Measurements from ENCODE around the gene RBMY1D. TPM values are rescaled to one million over a fixed set of nuclear protein-coding genes. Genes with fewer than 3 reads are reported as not detected.

RBMY1D gene
- total RNA-seq, 1 donor from 2014 or later, result not detected

- Histone ChIP-seq H3K36me3 (ENCODE audit: insufficient read depth, low read length) (no peaks in the 10 kb centered on the region), H3K27me3 (ENCODE audit: insufficient read depth, low read length) (no peaks in the 10 kb centered on the region), H3K9ac (ENCODE audit: low read length) (no peak overlapping the region), H4K20me1 (ENCODE audit: insufficient read depth, low read length) (no peaks in the 10 kb centered on the region), H3K4me3 (ENCODE audit: insufficient read depth, low read depth, low read length) (no peak overlapping the region), H3K27ac (ENCODE audit: low read depth, low read length) (no peak overlapping the region), H3K4me1 (ENCODE audit: insufficient read depth, low read length) (no peaks in the 10 kb centered on the region), H3K4me2 (ENCODE audit: low read length) (no peak overlapping the region), H3K9me3 (ENCODE audit: insufficient read depth, low read depth, low read length) (no peaks in the 10 kb centered on the region), H2AFZ (ENCODE audit: low read depth, low read length) (no peak overlapping the region), H3K79me2 (ENCODE audit: insufficient read depth, low read length) (no peaks in the 10 kb centered on the region)
- DNase-seq (ENCODE audit: low read depth), result no peak
- H3K27ac Mint-ChIP-seq (ENCODE audit: unreplicated experiment), result no peak overlapping the region
- TF ChIP-seq CTCF (IDR thresholded peaks at IDR 0.05; ENCODE audit: insufficient read depth, low read depth, low read length) (no peak), EZH2 (IDR thresholded peaks at IDR 0.05; ENCODE audit: insufficient read depth, low read length) (no peak)
- no peaks in the 10 kb centered on the region for H3K27me3 Mint-ChIP-seq (ENCODE audit: low read depth, unreplicated experiment)
- no peak overlapping the region for H3K4me3 Mint-ChIP-seq (ENCODE audit: unreplicated experiment)
- no peaks in the 10 kb centered on the region for H3K36me3 Mint-ChIP-seq (ENCODE audit: low read depth, unreplicated experiment)
- H3K4me1 Mint-ChIP-seq (ENCODE audit: low read depth, unreplicated experiment), result no peaks in the 10 kb centered on the region
- H3K9me3 Mint-ChIP-seq (ENCODE audit: unreplicated experiment), result peaks cover 1% of the 10 kb centered on the region
- no peak for FAIRE-seq
Measured at GRCh38 chrY:21842090-21842489, 52.2 kb downstream of the RBMY1D start.

- no peaks in the 10 kb centered on the region for H3K9me3 ChIP-seq (ENCODE audit: insufficient read depth, low read depth, low read length)
- H3K4me3 Mint-ChIP-seq (ENCODE audit: unreplicated experiment), result no peak overlapping the region
- H3K4me1 Mint-ChIP-seq (ENCODE audit: low read depth, unreplicated experiment), result no peaks in the 10 kb centered on the region
Measured at GRCh38 chrY:21839489-21839888, 54.8 kb downstream of the RBMY1D start.

More at GRCh38 chrY:21839489-21839888, 54.8 kb downstream of the RBMY1D start:
- H3K36me3 ChIP-seq (ENCODE audit: insufficient read depth, low read length), result no peaks in the 10 kb centered on the region
- no peak overlapping the region for H3K27ac ChIP-seq (ENCODE audit: low read depth, low read length)
- H3K4me3 ChIP-seq (ENCODE audit: insufficient read depth, low read depth, low read length), result no peak overlapping the region
- no peaks in the 10 kb centered on the region for H3K79me2 ChIP-seq (ENCODE audit: insufficient read depth, low read length)
- Mint-ChIP-seq H3K36me3 (ENCODE audit: low read depth, unreplicated experiment) (no peaks in the 10 kb centered on the region), H3K9me3 (ENCODE audit: unreplicated experiment) (peaks cover 1% of the 10 kb centered on the region), H3K27ac (ENCODE audit: unreplicated experiment) (no peak overlapping the region), H3K27me3 (ENCODE audit: low read depth, unreplicated experiment) (no peaks in the 10 kb centered on the region)
- FAIRE-seq (no peak), DNase-seq (ENCODE audit: low read depth) (no peak)
- no peak overlapping the region for H3K4me2 ChIP-seq (ENCODE audit: low read length)
- H3K9ac ChIP-seq (ENCODE audit: low read length), result no peak overlapping the region
- no peak overlapping the region for H2AFZ ChIP-seq (ENCODE audit: low read depth, low read length)
- no peaks in the 10 kb centered on the region for H3K27me3 ChIP-seq (ENCODE audit: insufficient read depth, low read length)
- no peaks in the 10 kb centered on the region for H4K20me1 ChIP-seq (ENCODE audit: insufficient read depth, low read length)
- no peaks in the 10 kb centered on the region for H3K4me1 ChIP-seq (ENCODE audit: insufficient read depth, low read length)
- no peak for TF ChIP-seq CTCF (IDR thresholded peaks at IDR 0.05; ENCODE audit: insufficient read depth, low read depth, low read length)
- TF ChIP-seq EZH2 (IDR thresholded peaks at IDR 0.05; ENCODE audit: insufficient read depth, low read length), result no peak
